AG04450 (cell line): ENCODE results near the gene LAPTM4A. TPM values are rescaled to one million over a fixed set of nuclear protein-coding genes. Genes with fewer than 3 reads are reported as not detected.

Source experiments
- CTCF ChIA-PET: fragments of 300-600, 350-600 bp; formaldehyde crosslinking; extraction: SDS; loops from one replicate; lab custom pipeline; 2022; ENCODE audit warnings: antibody characterized with exemption, inconsistent platforms; lab: Charles Lee
- POLR2A ChIA-PET: fragments of 350-600 bp; formaldehyde crosslinking; extraction: SDS; loops from one replicate; lab custom pipeline; 2021; ENCODE audit warnings: antibody characterized with exemption, inconsistent platforms; lab: Yijun Ruan, JAX
- DNase-seq: peaks from one replicate; pipeline ENCODE4 v3.0.0-alpha.2; 2011; ENCODE audit warnings: low read depth, low spot score
- H3K27ac ChIP-seq: one replicate; pipeline ENCODE4 v1.5.1; 2012; ENCODE audit warnings: low read depth, low read length, control low read depth
- H3K27me3 ChIP-seq: one replicate; pipeline ENCODE4 v1.6.0; 2012; ENCODE audit warnings: low read length; ENCODE audit not compliant: control insufficient read depth, insufficient read depth
- H3K4me3 ChIP-seq: 2 replicates; pipeline ENCODE4 v1.5.1; 2011; ENCODE audit warnings: mild to moderate bottlenecking, low read depth, low read length, control low read depth
- H3K9me3 ChIP-seq: 2 replicates; pipeline ENCODE4 v1.5.1; 2012; ENCODE audit warnings: low read length; ENCODE audit not compliant: control insufficient read depth, insufficient read depth
- polyA plus RNA-seq: library from polyadenylated mRNA; depleted of rRNA; stranded (reverse); fragments of >200 nt; gene quantifications from 2 replicates; pipeline ENCODE4 v1.2.3, GENCODE V29; 2011
- TF ChIP-seq, protein P1 (sequence below): IDR thresholded peaks from 2 replicates; pipeline ENCODE4 v1.5.1; 2011; ENCODE audit warnings: low read depth, low read length, control low read depth, inconsistent platforms

The LAPTM4A gene
- polyA plus RNA-seq, 1 experiment: 1,416 TPM

GRCh38 chr2:20064841-20065240 lies 13.4 kb upstream of the LAPTM4A start:
- H3K27me3 ChIP-seq: no peaks in the 10 kb centered on the region
- ChIA-PET POLR2A (no interaction called here), CTCF (interaction anchor here (0.6 kb wide), 1 partner anchor 78 kb away, joined by 3 read pairs; no protein-coding TSS in a partner anchor)
- no peak overlapping the region for H3K4me3 ChIP-seq
- no peak for DNase-seq
- H3K9me3 ChIP-seq: peaks cover 19% of the 10 kb centered on the region
- H3K27ac ChIP-seq: no peak overlapping the region
- TF ChIP-seq, protein P1, sequence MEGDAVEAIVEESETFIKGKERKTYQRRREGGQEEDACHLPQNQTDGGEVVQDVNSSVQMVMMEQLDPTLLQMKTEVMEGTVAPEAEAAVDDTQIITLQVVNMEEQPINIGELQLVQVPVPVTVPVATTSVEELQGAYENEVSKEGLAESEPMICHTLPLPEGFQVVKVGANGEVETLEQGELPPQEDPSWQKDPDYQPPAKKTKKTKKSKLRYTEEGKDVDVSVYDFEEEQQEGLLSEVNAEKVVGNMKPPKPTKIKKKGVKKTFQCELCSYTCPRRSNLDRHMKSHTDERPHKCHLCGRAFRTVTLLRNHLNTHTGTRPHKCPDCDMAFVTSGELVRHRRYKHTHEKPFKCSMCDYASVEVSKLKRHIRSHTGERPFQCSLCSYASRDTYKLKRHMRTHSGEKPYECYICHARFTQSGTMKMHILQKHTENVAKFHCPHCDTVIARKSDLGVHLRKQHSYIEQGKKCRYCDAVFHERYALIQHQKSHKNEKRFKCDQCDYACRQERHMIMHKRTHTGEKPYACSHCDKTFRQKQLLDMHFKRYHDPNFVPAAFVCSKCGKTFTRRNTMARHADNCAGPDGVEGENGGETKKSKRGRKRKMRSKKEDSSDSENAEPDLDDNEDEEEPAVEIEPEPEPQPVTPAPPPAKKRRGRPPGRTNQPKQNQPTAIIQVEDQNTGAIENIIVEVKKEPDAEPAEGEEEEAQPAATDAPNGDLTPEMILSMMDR: no peak

DNA sequence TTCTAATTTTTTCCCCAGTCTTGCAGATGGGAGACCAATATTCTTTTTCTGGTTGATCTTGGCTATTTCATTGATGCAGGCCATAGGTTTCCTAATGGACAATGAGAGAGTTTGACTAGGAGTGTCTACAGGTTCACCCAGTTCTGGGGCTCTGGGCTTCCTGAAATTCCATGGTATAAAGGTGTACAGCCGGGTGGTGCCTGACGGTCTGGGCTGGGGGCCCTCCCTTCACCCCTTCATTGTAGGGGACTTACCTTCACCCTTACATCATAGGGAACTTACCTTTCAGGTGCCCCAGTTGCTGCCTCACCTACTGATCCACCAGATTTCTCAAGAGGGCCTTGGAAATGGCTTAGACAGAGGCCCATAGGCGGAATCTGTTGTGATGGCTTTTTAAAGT lies 13.0 kb upstream of the LAPTM4A start:
- Histone ChIP-seq H3K4me3 (no peak overlapping the region), H3K27ac (no peak overlapping the region), H3K9me3 (peaks cover 19% of the 10 kb centered on the region), H3K27me3 (no peaks in the 10 kb centered on the region)
- ChIA-PET CTCF (no interaction called here), POLR2A (no interaction called here)
- DNase-seq: no peak
- TF ChIP-seq, protein P1: no peak

GRCh38 chr2:20062615-20063545 lies 11.5 kb upstream of the LAPTM4A start:
- TF ChIP-seq, protein P1: peak; percentile 41
- peaks cover 19% of the 10 kb centered on the region for H3K9me3 ChIP-seq
- ChIA-PET POLR2A (interaction anchor here (0.5 to 2.2 kb wide), 7 partner anchors 9 to 286 kb away, joined by 3 to 54 read pairs (median 9); partner anchors contain the start of gene LAPTM4A), CTCF (interaction anchor here (1.1 to 2.7 kb wide), 4 partner anchors 11 to 48 kb away, joined by 3 to 12 read pairs (median 7); partner anchors contain the start of gene LAPTM4A)
- H3K27me3 ChIP-seq: no peaks in the 10 kb centered on the region
- H3K27ac ChIP-seq: peak overlapping the region; percentile 95
- peak; percentile 96 for DNase-seq
- no peak overlapping the region for H3K4me3 ChIP-seq

DNA sequence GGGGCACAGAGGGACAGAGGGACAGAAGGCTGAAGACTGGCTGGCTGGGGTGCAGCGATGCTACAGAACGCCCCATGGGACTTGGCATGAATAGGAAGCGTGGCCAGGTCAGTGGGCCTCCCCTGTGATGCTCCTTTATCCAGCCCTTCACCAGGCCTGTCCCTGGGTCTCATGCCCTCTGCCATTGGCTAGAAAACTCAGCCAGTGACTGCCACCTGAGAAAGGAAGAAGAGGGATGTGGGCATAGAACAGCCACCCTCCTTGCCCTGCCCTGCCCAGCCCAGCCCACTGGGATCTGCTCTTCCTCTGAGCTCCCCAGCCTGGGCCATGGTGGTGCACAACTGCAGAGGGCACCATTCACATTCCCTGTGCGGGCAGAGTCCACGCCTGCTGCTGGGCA lies 10.5 kb upstream of the LAPTM4A start:
- Histone ChIP-seq H3K27ac (peak overlapping the region; percentile 94), H3K27me3 (no peaks in the 10 kb centered on the region), H3K9me3 (peaks cover 19% of the 10 kb centered on the region), H3K4me3 (no peak overlapping the region)
- DNase-seq: no peak
- TF ChIP-seq, protein P1: no peak
- CTCF ChIA-PET: interaction anchor here (1.1 to 2.7 kb wide), 4 partner anchors 10 to 47 kb away, joined by 3 to 12 read pairs (median 7); partner anchors contain the start of gene LAPTM4A
- POLR2A ChIA-PET: interaction anchor here (0.5 to 2.2 kb wide), 5 partner anchors 10 to 33 kb away, joined by 3 to 54 read pairs (median 15); partner anchors contain the start of gene LAPTM4A

DNA sequence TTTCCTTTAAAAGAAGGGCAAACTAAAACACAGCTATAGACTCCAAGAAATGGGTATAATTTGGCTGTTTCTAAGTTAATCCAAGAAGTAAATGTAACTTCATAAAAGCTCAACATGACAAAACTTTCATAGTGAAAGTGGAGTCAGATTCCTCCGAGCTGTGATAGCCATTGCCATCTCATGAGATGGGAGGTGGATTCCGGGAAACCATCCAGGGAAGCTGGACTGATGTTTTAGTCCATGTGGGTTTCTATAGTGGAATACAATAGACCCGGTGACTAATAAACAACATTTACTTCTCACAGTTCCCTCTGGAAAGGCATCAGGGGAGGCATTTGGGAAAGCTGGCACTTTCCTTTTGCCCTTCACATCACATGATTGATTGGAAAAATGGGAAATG lies 10.0 kb upstream of the LAPTM4A start:
- CTCF ChIA-PET: interaction anchor here (1.2 to 2.7 kb wide), 3 partner anchors 9 to 46 kb away, joined by 6 to 12 read pairs (median 8); partner anchors contain the start of gene LAPTM4A
- Histone ChIP-seq H3K27me3 (no peaks in the 10 kb centered on the region), H3K27ac (peak overlapping the region; percentile 94), H3K4me3 (no peak overlapping the region), H3K9me3 (peaks cover 18% of the 10 kb centered on the region)
- peak; percentile 38 for DNase-seq
- POLR2A ChIA-PET: interaction anchor here (0.5 to 2.2 kb wide), 3 partner anchors 10 to 33 kb away, joined by 3 to 54 read pairs (median 29); partner anchors contain the start of gene LAPTM4A
- TF ChIP-seq, protein P1: no peak
